ENCODE results near the gene PAWR. TPM values are rescaled to one million over a fixed set of nuclear protein-coding genes. Genes with fewer than 3 reads are reported as not detected.

The PAWR gene
- total and polyA plus RNA-seq, 9 of the 15 experiments (the other 6 are each of a cell fraction or from before 2014, with no cell fraction given) = 0.82 TPM; not detected in 8

- no peak overlapping the region for H3K4me3 ChIP-seq
- H3K9me1 ChIP-seq (ENCODE audit: control insufficient read depth, insufficient read depth, low read length) = no peaks in the 10 kb centered on the region
- DNase-seq (ENCODE audit: extremely low read depth in 1 of 4, low spot score in 3 of 4) (no peak), FAIRE-seq (no peak), ATAC-seq (no peak)
- CTCF ChIA-PET (ENCODE audit: low intra/inter-chr PET ratio) = no interaction called here
- no peak overlapping the region for H3K9ac ChIP-seq (ENCODE audit: insufficient read depth in 1 of 2, low read depth in 2 of 2, low read length in 2 of 2)
- intact Hi-C loops (cut with micrococcal nuclease) (no loop called here), in situ Hi-C loops (cut with MboI) (no loop called here)
- H3K9me3 ChIP-seq (replicated peaks; ENCODE audit: control insufficient read depth, insufficient read depth, low read depth, low read length) = no peaks in the 10 kb centered on the region
- H3K4me1 ChIP-seq (replicated peaks in 1 of 2; ENCODE audit: control insufficient read depth in 2 of 2, insufficient read depth in 2 of 2, low read length in 2 of 2) = no peaks in the 10 kb centered on the region
- no peak overlapping the region for H3K27ac ChIP-seq (ENCODE audit: extremely low read depth, low read depth, low read length)
- no peaks in the 10 kb centered on the region for H4K20me1 ChIP-seq (replicated peaks; ENCODE audit: control insufficient read depth, insufficient read depth, low read length)
- H2AFZ ChIP-seq (ENCODE audit: low read depth, low read length) = no peak overlapping the region
- no peaks in the 10 kb centered on the region for H3K36me3 ChIP-seq (ENCODE audit: control insufficient read depth, insufficient read depth, low read length)
- H3K27me3 ChIP-seq (ENCODE audit: control insufficient read depth in 2 of 2, insufficient read depth in 2 of 2, low read length in 2 of 2) = no peaks in the 10 kb centered on the region
- no peak overlapping the region for H3K4me2 ChIP-seq (ENCODE audit: insufficient read depth, low read length)
- POLR2A ChIA-PET = no interaction called here
- no TSS peak for BruUV-seq (replicated peaks)
- no peak for TF ChIP-seq E2F3 (CRISPR knock-in tag; IDR thresholded peaks at IDR 0.05)
- no peak for TF ChIP-seq CTBP1 (IDR thresholded peaks at IDR 0.05; ENCODE audit: borderline replicate concordance)
- no peak for TF ChIP-seq ATF1 (CRISPR knock-in tag; IDR thresholded peaks at IDR 0.05)
- no peak for TF ChIP-seq ATF1 (tag; IDR thresholded peaks at IDR 0.05)
- TF ChIP-seq AFF4 (CRISPR knock-in tag; IDR thresholded peaks at IDR 0.05) = no peak
- no peak for TF ChIP-seq ZNF512 (tag; IDR thresholded peaks at IDR 0.05)
- no peak for TF ChIP-seq RBM14 (IDR thresholded peaks at IDR 0.05; ENCODE audit: borderline replicate concordance, insufficient read depth, low read depth, low read length)
- TF ChIP-seq ZKSCAN8 (CRISPR knock-in tag; IDR thresholded peaks at IDR 0.05) = no peak
- no peaks in the 10 kb centered on the region for H3K79me2 ChIP-seq (ENCODE audit: control insufficient read depth, insufficient read depth, low read length)
- 4% methylated on average over 4 of the region's 4 CpGs for WGBS (ENCODE audit: insufficient coverage, low coverage, missing lambda C conversion rate)
These were observed 25.4 kb downstream of the PAWR start for GRCh38 chr12:79665212-79665887.

All from K562 (cell line).